DMS 273 (cell line): ENCODE measurements around the gene DYNC1I1.

Source experiments
- DNase-seq: peaks from one replicate; lab custom pipeline; 2025; ENCODE audit not compliant: unreplicated experiment; lab: John Stamatoyannopoulos, UW

The DYNC1I1 gene

GRCh38 chr7:95847061-95847460 is 74.7 kb downstream of the DYNC1I1 start:
- DNase-seq: no peak

- peak; percentile 9 for DNase-seq
These were observed 87.1 kb downstream of the DYNC1I1 start for GRCh38 chr7:95859429-95859828.

- DNase-seq: no peak
These were observed 88.7 kb downstream of the DYNC1I1 start for GRCh38 chr7:95861041-95861440.

- no peak for DNase-seq
These were observed 91.3 kb downstream of the DYNC1I1 start for GRCh38 chr7:95863623-95864022.

- DNase-seq: peak; percentile 17
These were observed 93.5 kb downstream of the DYNC1I1 start for GRCh38 chr7:95865716-95866371.

- peak; percentile 34 for DNase-seq
These were observed 95.0 kb downstream of the DYNC1I1 start for GRCh38 chr7:95867309-95867708.

GRCh38 chr7:95871075-95871848 is 98.9 kb downstream of the DYNC1I1 start:
- peak; percentile 89 for DNase-seq

GRCh38 chr7:95871896-95872295 is 99.5 kb downstream of the DYNC1I1 start:
- no peak for DNase-seq

- no peak for DNase-seq
These were observed 101.8 kb downstream of the DYNC1I1 start for GRCh38 chr7:95874129-95874528.

- DNase-seq: peak; percentile 37
These were observed 102.3 kb downstream of the DYNC1I1 start for GRCh38 chr7:95874541-95875265.

GRCh38 chr7:95875519-95875918 is 103.2 kb downstream of the DYNC1I1 start:
- peak; percentile 15 for DNase-seq

- peak; percentile 10 for DNase-seq
These were observed 106.3 kb downstream of the DYNC1I1 start for GRCh38 chr7:95878677-95879076.

- DNase-seq: peak; percentile 89
These were observed 109.2 kb downstream of the DYNC1I1 start for GRCh38 chr7:95881597-95881996.

GRCh38 chr7:95883217-95883616 is 110.9 kb downstream of the DYNC1I1 start:
- peak; percentile 26 for DNase-seq

- peak; percentile 77 for DNase-seq
These were observed 114.2 kb downstream of the DYNC1I1 start for GRCh38 chr7:95886501-95887090.

GRCh38 chr7:95893484-95893883 is 121.1 kb downstream of the DYNC1I1 start:
- DNase-seq: no peak

- peak; percentile 81 for DNase-seq
These were observed 125.3 kb downstream of the DYNC1I1 start for GRCh38 chr7:95897557-95898251.

GRCh38 chr7:95899919-95900513 is 127.7 kb downstream of the DYNC1I1 start:
- DNase-seq: no peak

GRCh38 chr7:95901006-95901405 is 128.7 kb downstream of the DYNC1I1 start:
- peak; percentile 35 for DNase-seq

GRCh38 chr7:95904099-95904498 is 131.7 kb downstream of the DYNC1I1 start:
- DNase-seq: no peak
